Activated T-cell treated with anti-CD3 and anti-CD28 coated beads, Interleukin-2, amount 50 U/mL, for 72 hours (primary cell): ENCODE data around the gene ZNF12. TPM values are rescaled to one million over a fixed set of nuclear protein-coding genes. Genes with fewer than 3 reads are reported as not detected.
A peak's percentile ranks its signal among the peaks of the same experiment; 100 is the strongest.

ENCODE experiments used
- ATAC-seq, 2 donors: fragments of 150-1000 bp; cut with Tn5 transposase; replicated peaks in 1 of 2; 2 replicates each; pipeline ENCODE4 v1.10.0; 2021; ENCODE audit warnings: moderate library complexity in 2 of 2, mild to moderate bottlenecking in 1 of 2
- DNase-seq, 2 donors: peaks; one replicate each; pipeline ENCODE4 v3.0.0; 2021 to 2022; ENCODE audit warnings: mixed read lengths in 1 of 2
- H3K27ac Mint-ChIP-seq: one replicate; pipeline ENCODE4 v1.8.0; 2022; ENCODE audit warnings: mild to moderate bottlenecking, moderate library complexity, mixed read lengths
- H3K27me3 Mint-ChIP-seq: one replicate; pipeline ENCODE4 v1.8.0; 2022; ENCODE audit warnings: low read depth, mixed read lengths
- H3K36me3 Mint-ChIP-seq, 2 donors: one replicate each; pipeline ENCODE4 v1.8.0; 2022; ENCODE audit warnings: mixed read lengths in 2 of 2, mild to moderate bottlenecking in 1 of 2; ENCODE audit not compliant: insufficient read depth in 2 of 2
- H3K4me1 Mint-ChIP-seq: one replicate; pipeline ENCODE4 v1.8.0; 2022; ENCODE audit warnings: low read depth, mixed read lengths
- H3K4me3 Mint-ChIP-seq, 2 donors: one replicate each; pipeline ENCODE4 v1.8.0; 2022; ENCODE audit warnings: mild to moderate bottlenecking in 2 of 2, mixed read lengths in 2 of 2, moderate library complexity in 2 of 2
- H3K9me3 Mint-ChIP-seq, 2 donors: one replicate each; pipeline ENCODE4 v1.8.0; 2022; ENCODE audit warnings: mixed read lengths in 2 of 2
- total RNA-seq, 2 donors: library from RNA; stranded (reverse); gene quantifications; one replicate each; pipeline ENCODE4 v1.2.3, GENCODE V29; 2022

ZNF12 gene
- total RNA-seq, 2 donors from 2014 or later, result 18.5 to 21.5 TPM

DNA sequence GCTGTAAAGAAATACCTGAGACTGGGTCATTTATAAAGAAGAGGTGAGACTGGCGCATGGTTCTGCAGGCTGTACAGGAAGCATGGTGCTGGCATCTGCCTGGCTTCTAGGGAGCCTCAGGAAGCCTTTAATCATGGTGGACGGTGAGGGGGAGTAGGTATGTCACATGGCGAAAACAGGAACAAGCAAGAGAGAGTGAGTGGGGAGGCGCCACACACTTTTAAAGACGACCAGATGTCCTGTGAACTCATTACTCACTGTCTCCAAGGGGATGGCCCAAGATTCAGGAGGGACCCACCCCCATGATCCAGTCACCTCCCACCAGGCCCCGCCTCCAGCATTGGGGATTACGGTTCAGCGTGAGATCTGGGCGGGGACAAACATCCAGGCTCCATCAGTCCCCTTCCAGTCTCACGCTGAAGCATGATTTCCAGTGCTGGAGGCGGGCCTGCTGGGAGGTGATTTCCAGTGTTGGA is 66.5 kb downstream of the ZNF12 start:
- H3K27me3 Mint-ChIP-seq, result no peaks in the 10 kb centered on the region
- H3K4me3 Mint-ChIP-seq, result peak overlapping the region in 1 of 2 donors; percentile 32
- DNase-seq (no peak), ATAC-seq (no peak)
- peak overlapping the region; percentile 74 for H3K27ac Mint-ChIP-seq
- peaks cover 0 to 2% of the 10 kb centered on the region in 2 donors for H3K9me3 Mint-ChIP-seq
- peaks cover 7 to 19% of the 10 kb centered on the region in 2 donors for H3K36me3 Mint-ChIP-seq
- peaks cover 26% of the 10 kb centered on the region for H3K4me1 Mint-ChIP-seq

DNA sequence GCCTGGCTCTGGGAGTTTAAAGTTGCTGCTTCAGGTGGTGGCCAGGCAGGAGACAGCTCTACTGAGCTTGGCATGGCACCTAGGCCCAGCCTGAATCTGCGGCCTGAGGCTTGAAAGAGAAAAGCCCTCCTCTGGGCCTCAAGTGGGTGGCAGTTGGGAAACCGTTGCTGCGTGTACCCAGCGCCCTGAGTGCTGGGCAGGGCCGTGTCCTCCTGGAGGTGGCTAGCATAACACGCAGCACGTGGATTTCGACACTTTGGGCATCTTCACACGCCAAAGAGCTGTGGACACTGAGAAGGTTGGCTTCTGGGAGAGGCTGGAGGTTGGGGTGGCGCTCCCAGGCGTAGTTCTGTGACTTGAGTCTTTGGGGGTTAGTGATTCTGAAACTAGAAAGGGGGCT is 67.1 kb downstream of the ZNF12 start:
- ATAC-seq, result no peak
- Mint-ChIP-seq H3K4me3 (peak overlapping the region in 1 of 2 donors; percentile 32), H3K36me3 (peaks cover 7 to 19% of the 10 kb centered on the region in 2 donors), H3K9me3 (peaks cover 0 to 2% of the 10 kb centered on the region in 2 donors), H3K27me3 (no peaks in the 10 kb centered on the region), H3K4me1 (peaks cover 26% of the 10 kb centered on the region), H3K27ac (peak overlapping the region; percentile 74)
- DNase-seq, result no peak

DNA sequence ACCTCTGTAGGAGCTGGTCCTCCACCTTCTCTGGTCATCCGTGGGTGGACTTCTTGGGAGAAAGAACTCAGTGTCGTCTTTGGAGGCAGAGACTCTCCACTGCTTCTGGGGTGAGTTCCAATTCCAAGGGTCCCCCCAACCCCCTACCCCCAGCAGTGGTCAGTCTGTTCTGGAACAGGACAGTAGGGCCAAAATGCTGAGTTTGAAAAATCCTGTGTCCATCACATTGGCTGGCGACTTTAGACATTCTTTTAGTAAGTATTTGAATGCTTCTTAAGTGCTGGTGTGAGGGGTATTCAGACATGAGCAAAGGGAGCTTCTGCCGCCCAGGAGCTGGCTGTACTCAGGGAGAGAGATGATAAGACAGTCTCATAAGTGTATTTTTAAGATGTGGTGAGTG is 67.7 kb downstream of the ZNF12 start:
- Mint-ChIP-seq H3K4me3 (peak overlapping the region; percentile 91 to 93), H3K9me3 (peaks cover 0 to 2% of the 10 kb centered on the region in 2 donors), H3K36me3 (peaks cover 8 to 19% of the 10 kb centered on the region in 2 donors), H3K27me3 (no peaks in the 10 kb centered on the region), H3K4me1 (peaks cover 26% of the 10 kb centered on the region), H3K27ac (peak overlapping the region; percentile 72)
- ATAC-seq (no peak), DNase-seq (no peak)

Other genes starting within 250 kb of the ZNF12 start
- 10 to 100 TPM; 64.9 to 88.0 TPM for gene KDELR2, start 222.8 kb downstream of the ZNF12 start, total RNA-seq
- gene GRID2IP, start 155.5 kb downstream of the ZNF12 start, total RNA-seq, result under 1 TPM; 0.28 to 0.29 TPM
- gene ZDHHC4, start 129.5 kb downstream of the ZNF12 start, total RNA-seq, result 10 to 100 TPM; 48.5 to 48.9 TPM
- 10 to 100 TPM; 32.5 to 33.4 TPM for gene INTS15, start 116.9 kb downstream of the ZNF12 start, total RNA-seq
- 1 to 10 TPM; 3.2 to 4.0 TPM for gene ZNF853, start 91.3 kb downstream of the ZNF12 start, total RNA-seq
- gene ZNF316, start 69.6 kb downstream of the ZNF12 start, total RNA-seq, result 10 to 100 TPM; 23.5 to 24.6 TPM
- under 1 TPM in 1 of 2 donors, not detected in 1; 0.89 TPM for gene RSPH10B2, start 47.2 kb upstream of the ZNF12 start, total RNA-seq
- gene CCZ1B, start 119.3 kb upstream of the ZNF12 start, total RNA-seq, result 100 to 1,000 TPM in 1 of 2 donors, 10 to 100 TPM in 1; 70.9 to 108 TPM